Mammary epithelial cell (primary cell): ENCODE results near the gene DHX34.

Source experiments
- CTCF ChIP-seq, 2 donors: IDR thresholded peaks in 1 of 2; conservative IDR thresholded peaks in 1 of 2; 2 replicates each; pipeline ENCODE4 v1.5.1; 2011 to 2012; ENCODE audit warnings: inconsistent platforms in 2 of 2, low read length in 2 of 2, mild to moderate bottlenecking in 2 of 2, control low read depth in 1 of 2, low read depth in 1 of 2; ENCODE audit not compliant: insufficient read depth in 1 of 2; ENCODE audit errors: extremely low read depth in 1 of 2
- EZH2 ChIP-seq: IDR thresholded peaks from 2 replicates; pipeline ENCODE4 v1.6.1; 2012; ENCODE audit warnings: low read length, inconsistent platforms, borderline replicate concordance

- TF ChIP-seq CTCF (conservative IDR thresholded peaks at IDR 0.05 in 1 of 2, IDR thresholded peaks at IDR 0.05 in 1 of 2; ENCODE audit: extremely low read depth in 1 of 2, insufficient read depth in 1 of 2, low read depth in 1 of 2, low read length in 2 of 2): no peak
- no peak for TF ChIP-seq EZH2
These were observed 27.5 kb upstream of the DHX34 start for GRCh38 chr19:47321630-47322029.
